GM19193 (cell line): Measurements from ENCODE around the gene PKP4.

Experiments
- POLR2A ChIP-seq: IDR thresholded peaks from 4 replicates; pipeline ENCODE4 v1.6.1; 2011; ENCODE audit not compliant: insufficient read depth, insufficient read length; ENCODE audit errors: extremely low read depth

The PKP4 gene

DNA sequence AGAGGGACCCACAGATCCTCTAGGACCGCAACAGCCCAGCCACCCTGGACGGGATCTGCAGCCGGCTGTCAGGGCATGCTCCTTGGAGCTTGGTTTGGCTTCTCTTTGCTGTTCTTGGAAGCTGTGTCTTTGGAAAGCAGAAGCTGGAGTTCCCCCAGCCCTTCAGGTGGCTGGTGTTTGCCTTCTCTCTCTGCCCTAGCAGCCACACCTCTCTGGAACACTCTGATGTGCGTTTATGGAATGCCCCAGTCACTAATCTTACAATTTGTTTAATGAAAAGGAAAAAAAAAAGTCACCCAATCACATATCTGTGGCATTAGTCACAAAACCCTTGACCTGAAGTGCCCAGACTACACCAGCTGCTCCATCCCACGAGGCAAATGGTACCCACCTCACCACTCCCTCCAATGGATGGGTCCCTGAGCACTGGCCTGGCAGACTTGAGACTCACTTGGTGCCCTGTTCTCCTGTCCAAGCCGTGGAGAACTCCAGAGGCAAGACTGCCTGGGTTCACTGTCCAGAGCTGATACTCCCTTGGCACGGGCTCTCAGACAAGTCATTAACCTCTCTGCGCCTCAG lies 268.1 kb downstream of the PKP4 start:
- TF ChIP-seq POLR2A = no peak

GRCh38 chr2:158725441-158725891 lies 268.7 kb downstream of the PKP4 start:
- TF ChIP-seq POLR2A = no peak

DNA sequence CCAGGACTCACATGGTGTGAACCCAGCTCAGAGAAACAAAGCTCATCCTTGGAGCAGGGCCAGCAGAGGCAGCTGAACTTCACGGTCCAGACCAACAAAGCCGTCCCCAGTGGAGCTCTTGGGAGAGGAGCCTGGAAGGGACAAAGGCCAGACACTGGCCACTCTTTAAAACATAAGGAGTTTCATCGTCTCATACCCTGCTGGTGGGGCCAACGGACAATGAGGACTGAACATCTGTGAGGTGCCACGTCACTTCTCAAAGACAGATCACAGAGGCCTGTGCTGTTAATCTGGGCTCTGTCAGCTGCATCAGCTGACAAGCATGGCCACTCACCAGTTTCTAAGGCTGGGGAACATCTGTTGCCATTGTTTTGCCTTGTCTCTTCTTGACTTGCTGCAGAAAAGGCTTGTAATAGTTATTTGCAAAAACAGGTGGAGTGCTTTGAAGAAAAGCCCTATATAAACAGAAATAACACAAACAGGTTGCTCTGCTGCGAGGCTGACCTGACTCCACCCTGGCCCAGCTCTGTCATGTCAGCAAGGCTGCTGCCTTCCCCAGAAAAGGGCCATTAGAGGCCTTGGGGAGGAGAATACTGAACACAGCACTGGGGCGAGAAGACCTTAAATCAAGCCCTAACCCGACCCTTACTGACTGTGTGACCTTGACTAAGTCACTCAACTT lies 270.3 kb downstream of the PKP4 start:
- no peak for TF ChIP-seq POLR2A

GRCh38 chr2:158728422-158728821 lies 271.7 kb downstream of the PKP4 start:
- TF ChIP-seq POLR2A = no peak

DNA sequence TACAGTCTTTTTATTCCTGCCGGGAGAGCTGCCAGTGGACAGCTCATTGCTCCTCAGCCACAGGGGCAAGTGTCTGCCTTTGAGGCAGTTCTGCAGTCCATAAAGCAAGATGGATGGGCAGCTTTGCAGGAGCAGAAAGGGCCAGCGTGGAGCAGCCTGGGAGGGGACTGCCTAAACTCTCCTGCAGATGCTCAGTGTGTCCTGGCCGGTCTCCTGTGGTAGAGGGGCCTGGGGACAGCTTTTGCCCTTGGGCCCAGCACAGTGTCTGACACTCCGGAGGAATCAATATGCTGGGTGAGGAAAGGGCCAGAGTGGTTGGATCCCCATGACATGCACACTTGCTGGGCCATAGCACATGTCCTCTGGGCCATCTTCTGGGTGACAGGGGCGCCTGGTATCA lies 272.7 kb downstream of the PKP4 start:
- TF ChIP-seq POLR2A = no peak

GRCh38 chr2:158729873-158730620 lies 273.3 kb downstream of the PKP4 start:
- TF ChIP-seq POLR2A = no peak

- no peak for TF ChIP-seq POLR2A
Observed at GRCh38 chr2:158730621-158731140, 273.9 kb downstream of the PKP4 start.

DNA sequence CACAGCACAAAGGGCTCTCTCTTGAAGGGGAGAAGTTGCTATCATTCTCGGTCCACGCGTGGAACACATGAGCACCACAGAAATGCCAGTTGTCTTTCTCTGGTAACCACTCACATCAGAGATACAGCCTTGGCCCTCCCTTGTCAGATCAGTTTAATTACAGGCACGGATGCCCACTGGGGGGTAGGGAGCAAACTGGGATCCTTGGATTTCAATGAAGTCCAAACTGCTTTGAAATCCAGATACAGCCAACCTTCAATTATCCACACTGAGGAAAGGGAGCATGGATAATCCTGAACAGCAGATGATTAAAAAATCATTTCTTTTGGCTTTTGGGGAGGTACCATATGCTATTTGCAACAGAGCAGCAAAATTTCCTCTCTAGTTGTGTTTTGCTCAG lies 274.6 kb downstream of the PKP4 start:
- TF ChIP-seq POLR2A = no peak
